ENCODE measurements around the gene ADAP2. TPM values are rescaled to one million over a fixed set of nuclear protein-coding genes. Genes with fewer than 3 reads are reported as not detected.

ADAP2 gene
- total RNA-seq, 3 donors from 2014 or later = 7.5 to 40.0 (median 12.3) TPM

DNA sequence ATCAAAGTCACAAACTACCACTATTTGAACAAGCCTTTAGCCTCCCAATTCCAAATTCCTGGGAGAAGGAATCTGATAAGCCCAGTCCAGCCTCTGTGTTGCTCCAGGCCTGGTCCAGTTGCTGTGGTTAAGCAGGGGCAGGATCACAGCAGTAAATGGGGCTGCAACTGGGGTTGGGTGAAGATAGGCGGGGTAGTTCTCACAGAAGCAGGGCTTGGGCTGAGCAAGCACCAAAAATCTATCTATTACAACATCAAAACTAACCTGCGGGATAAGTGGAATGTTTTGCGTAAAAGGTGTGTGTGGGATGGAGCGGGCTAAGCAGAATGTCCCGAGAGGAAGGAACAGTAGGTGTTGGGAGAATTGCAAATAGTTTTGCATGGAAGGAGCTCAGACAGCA lies 26.1 kb downstream of the ADAP2 start:
- no peak overlapping the region for H3K27ac ChIP-seq
- no peaks in the 10 kb centered on the region for H3K4me1 ChIP-seq
- H3K36me3 ChIP-seq = no peaks in the 10 kb centered on the region
- no peaks in the 10 kb centered on the region for H3K9me3 ChIP-seq
- H3K4me3 ChIP-seq = no peak overlapping the region
- DNase-seq (ENCODE audit: low spot score in 2 of 2) = no peak
- intact Hi-C loops (cut with DNase I; ENCODE audit: low total_unique reads) = no loop called here
- no peaks in the 10 kb centered on the region for H3K27me3 ChIP-seq
- TF ChIP-seq POLR2AphosphoS5 (IDR thresholded peaks at IDR 0.05) (no peak), POLR2A (IDR thresholded peaks at IDR 0.05) (no peak), CTCF (IDR thresholded peaks at IDR 0.05) (no peak)

DNA sequence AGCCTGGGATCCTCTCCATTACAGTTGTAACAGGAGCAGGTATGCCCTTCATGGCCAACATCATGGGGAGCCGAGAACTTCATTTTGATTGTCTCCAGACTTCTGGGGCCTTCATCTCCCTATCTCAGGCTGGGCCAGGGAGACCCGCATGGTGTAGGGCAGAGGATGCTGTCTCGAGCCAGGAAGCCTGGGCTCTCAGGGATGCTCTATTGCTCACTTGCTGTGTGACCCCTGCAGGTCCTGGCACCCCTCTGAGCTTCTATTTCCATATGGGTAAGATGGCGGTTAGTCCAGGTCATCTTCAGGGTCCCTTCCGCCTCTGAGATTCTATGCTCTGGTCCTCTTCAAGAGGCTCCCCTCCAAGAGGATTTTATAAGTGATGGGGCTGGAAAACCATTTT lies 28.4 kb downstream of the ADAP2 start:
- H3K27ac ChIP-seq = no peak overlapping the region
- no peak overlapping the region for H3K4me3 ChIP-seq
- H3K4me1 ChIP-seq = no peaks in the 10 kb centered on the region
- no peaks in the 10 kb centered on the region for H3K27me3 ChIP-seq
- intact Hi-C loops (cut with DNase I; ENCODE audit: low total_unique reads) = no loop called here
- DNase-seq (ENCODE audit: low spot score in 2 of 2) = no peak
- H3K36me3 ChIP-seq = no peaks in the 10 kb centered on the region
- no peaks in the 10 kb centered on the region for H3K9me3 ChIP-seq
- no peak for TF ChIP-seq CTCF (IDR thresholded peaks at IDR 0.05)
- TF ChIP-seq POLR2AphosphoS5 (IDR thresholded peaks at IDR 0.05) = no peak
- TF ChIP-seq POLR2A (IDR thresholded peaks at IDR 0.05) = no peak

GRCh38 chr17:30950669-30951399 lies 29.1 kb downstream of the ADAP2 start:
- no peaks in the 10 kb centered on the region for H3K9me3 ChIP-seq
- H3K27ac ChIP-seq = no peak overlapping the region
- intact Hi-C loops (cut with DNase I; ENCODE audit: low total_unique reads) = no loop called here
- no peak overlapping the region for H3K4me3 ChIP-seq
- no peak for DNase-seq (ENCODE audit: low spot score in 2 of 2)
- no peaks in the 10 kb centered on the region for H3K27me3 ChIP-seq
- H3K4me1 ChIP-seq = no peaks in the 10 kb centered on the region
- no peaks in the 10 kb centered on the region for H3K36me3 ChIP-seq
- no peak for TF ChIP-seq POLR2A (IDR thresholded peaks at IDR 0.05)
- TF ChIP-seq POLR2AphosphoS5 (IDR thresholded peaks at IDR 0.05) = no peak
- TF ChIP-seq CTCF (IDR thresholded peaks at IDR 0.05) = no peak

DNA sequence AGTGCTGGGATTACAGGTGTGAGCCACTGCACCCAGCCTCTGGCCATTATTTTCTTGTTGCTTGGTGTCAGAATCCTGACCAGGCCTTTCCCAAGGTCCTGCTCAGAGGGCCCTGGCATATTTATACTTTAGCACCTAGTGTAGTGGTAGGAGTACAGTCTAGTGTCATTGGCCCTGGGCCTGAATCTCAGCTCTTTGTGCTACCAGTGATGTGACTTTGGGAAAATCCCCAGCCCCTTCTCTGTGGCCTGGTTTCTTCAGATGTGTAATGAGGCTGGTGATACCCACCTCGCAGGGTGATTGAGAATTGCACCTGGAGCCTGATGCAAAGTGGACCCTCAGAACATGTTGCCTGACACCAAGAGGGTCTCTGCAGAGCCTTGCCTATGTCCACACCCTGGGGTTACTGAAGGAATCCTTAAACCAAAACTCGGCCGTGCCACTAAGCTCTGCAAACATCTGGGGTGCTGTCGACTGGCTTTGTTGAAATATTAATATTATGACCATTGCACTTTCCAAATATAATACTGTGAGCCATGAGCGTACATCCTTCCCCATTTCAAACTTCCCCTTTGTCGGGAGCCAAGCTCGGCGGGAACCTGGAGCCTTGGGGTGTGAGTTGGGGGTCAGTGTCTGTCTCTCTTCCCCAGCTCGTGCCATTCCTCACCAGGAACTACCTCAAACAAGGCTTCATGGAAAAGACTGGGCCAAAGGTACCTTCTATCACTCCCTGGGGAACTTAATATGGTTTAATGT lies 31.1 kb downstream of the ADAP2 start:
- Histone ChIP-seq H3K27me3 (no peaks in the 10 kb centered on the region), H3K27ac (no peak overlapping the region), H3K4me1 (no peaks in the 10 kb centered on the region), H3K36me3 (no peaks in the 10 kb centered on the region), H3K4me3 (no peak overlapping the region), H3K9me3 (no peaks in the 10 kb centered on the region)
- TF ChIP-seq CTCF (IDR thresholded peaks at IDR 0.05) (no peak), POLR2AphosphoS5 (IDR thresholded peaks at IDR 0.05) (no peak), POLR2A (IDR thresholded peaks at IDR 0.05) (no peak)
- no peak for DNase-seq (ENCODE audit: low spot score in 2 of 2)
- intact Hi-C loops (cut with DNase I; ENCODE audit: low total_unique reads) = no loop called here
